ENCODE data around the gene DSTYK.

Gene DSTYK

GRCh38 chr1:205144751-205145150 lies 66.8 kb downstream of the DSTYK start:
- DNase-seq (ENCODE audit: low read depth), result peak; percentile 10
- no peak overlapping the region for H3K4me3 ChIP-seq (ENCODE audit: low read length)
- no peak for TF ChIP-seq CTCF (IDR thresholded peaks at IDR 0.05; ENCODE audit: insufficient read depth, low read depth, low read length, missing control alignments)

- H3K4me3 ChIP-seq (ENCODE audit: low read length), result no peak overlapping the region
- DNase-seq (ENCODE audit: low read depth), result peak; percentile 13
- TF ChIP-seq CTCF (IDR thresholded peaks at IDR 0.05; ENCODE audit: insufficient read depth, low read depth, low read length, missing control alignments), result no peak
These were observed 67.3 kb downstream of the DSTYK start for GRCh38 chr1:205144046-205144720.

GRCh38 chr1:205142102-205142469 lies 69.4 kb downstream of the DSTYK start:
- no peak overlapping the region for H3K4me3 ChIP-seq (ENCODE audit: low read length)
- no peak for DNase-seq (ENCODE audit: low read depth)
- TF ChIP-seq CTCF (IDR thresholded peaks at IDR 0.05; ENCODE audit: insufficient read depth, low read depth, low read length, missing control alignments), result no peak

- TF ChIP-seq CTCF (IDR thresholded peaks at IDR 0.05; ENCODE audit: insufficient read depth, low read depth, low read length, missing control alignments), result peak; percentile 86
- DNase-seq (ENCODE audit: low read depth), result peak; percentile 84
- H3K4me3 ChIP-seq (ENCODE audit: low read length), result no peak overlapping the region
These were observed 70.0 kb downstream of the DSTYK start for GRCh38 chr1:205141236-205142101.

- DNase-seq (ENCODE audit: low read depth), result no peak
- H3K4me3 ChIP-seq (ENCODE audit: low read length), result no peak overlapping the region
- TF ChIP-seq CTCF (IDR thresholded peaks at IDR 0.05; ENCODE audit: insufficient read depth, low read depth, low read length, missing control alignments), result no peak
These were observed 71.4 kb downstream of the DSTYK start for GRCh38 chr1:205140113-205140512.

GRCh38 chr1:205137901-205138300 lies 73.6 kb downstream of the DSTYK start:
- DNase-seq (ENCODE audit: low read depth), result no peak
- H3K4me3 ChIP-seq (ENCODE audit: low read length), result no peak overlapping the region
- no peak for TF ChIP-seq CTCF (IDR thresholded peaks at IDR 0.05; ENCODE audit: insufficient read depth, low read depth, low read length, missing control alignments)
